H1 (cell line): ENCODE results near the gene EEF2. TPM values are rescaled to one million over a fixed set of nuclear protein-coding genes. Genes with fewer than 3 reads are reported as not detected.

Experiments
- ASH2L ChIP-seq: fragments of 200-600, 300-600 bp; sonication (generic); IDR thresholded peaks from one replicate; pipeline ENCODE4 v1.7.1; 2017; ENCODE audit warnings: low read length
- CBX8 ChIP-seq: fragments of 300-800, 300-1000 bp; sonication (generic); IDR thresholded peaks from 2 replicates; pipeline ENCODE4 v1.7.1; 2016; ENCODE audit warnings: low read depth, low read length, borderline replicate concordance
- CHD1 ChIP-seq: IDR thresholded peaks from 2 replicates; pipeline ENCODE4 v1.6.1; 2012; ENCODE audit warnings: low read depth, low read length, improper control_type of control experiment
- FOSL1 ChIP-seq: IDR thresholded peaks from 2 replicates; pipeline ENCODE4 v1.6.1; 2011; ENCODE audit warnings: mild to moderate bottlenecking, low read depth, low read length, moderate library complexity; ENCODE audit not compliant: insufficient read depth
- GABPA ChIP-seq: IDR thresholded peaks from 2 replicates; pipeline ENCODE4 v1.6.1; 2011; ENCODE audit warnings: mild to moderate bottlenecking, low read length, moderate library complexity, borderline replicate concordance; ENCODE audit not compliant: insufficient read depth
- KDM1A ChIP-seq: fragments of 200-600, 300-600 bp; sonication (generic); IDR thresholded peaks from 2 replicates; pipeline ENCODE4 v1.7.1; 2016; ENCODE audit warnings: mild to moderate bottlenecking, low read length, borderline replicate concordance
- polyA plus RNA-seq, 7 experiments: library from polyadenylated mRNA; depleted of rRNA in 3 of 7; stranded (reverse) in 5 of 7; unstranded in 2 of 7; fragments of >200 nt in 5 of 7; fragments of 200-250 nt in 2 of 7; gene quantifications; 1 replicate in 5 of 7; 2 replicates in 1 of 7; 4 replicates in 1 of 7; pipeline versions ENCODE4 v1.2.1 to v1.2.3, GENCODE V29; 2011 to 2013; ENCODE audit warnings: missing spikeins in 2 of 7, mixed read lengths in 2 of 7
- total RNA-seq: library from RNA; stranded (reverse); fragmentation: NEBNext Ultra II Directional; extraction: Animal tissue kit (Norgen Biotek cat#: 25700); gene quantifications from 2 replicates; pipeline ENCODE4 v1.2.1, GENCODE V29; 2021

EEF2 gene
- total and polyA plus RNA-seq, 2 of the 8 experiments (the other 6 are each of a cell fraction or from before 2014, with no cell fraction given): 1,554 to 3,380 TPM

DNA sequence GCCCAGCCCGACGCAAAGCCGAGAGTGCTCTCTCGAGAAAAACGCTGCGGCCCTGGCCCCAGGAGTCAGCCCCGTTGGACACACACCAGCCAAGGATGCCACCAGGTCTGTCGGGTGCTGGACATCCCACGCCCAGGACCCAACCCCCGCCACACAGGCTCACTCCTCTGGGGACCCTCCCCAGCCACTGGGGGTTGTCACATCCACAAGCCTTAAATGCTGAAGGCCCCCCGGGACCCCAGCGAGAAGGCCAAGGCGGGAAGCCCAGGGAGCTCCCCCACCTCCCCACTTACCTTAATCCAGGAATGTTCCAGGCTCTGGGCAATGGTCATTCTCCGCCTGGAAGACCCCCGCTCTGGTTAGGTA is 25.5 kb downstream of the EEF2 start (continued):
- TF ChIP-seq CHD1 (no peak), FOSL1 (no peak), ASH2L (no peak), KDM1A (no peak), GABPA (no peak), CBX8 (no peak)
